A549 treated with RU486 at 1 μM for 4 hours (cell line): ENCODE measurements around the gene OR51F1. TPM values are rescaled to one million over a fixed set of nuclear protein-coding genes. Genes with fewer than 3 reads are reported as not detected.

Experiments used
- total RNA-seq: library from RNA; stranded (reverse); fragments of 200-300 nt; extraction: Qiagen RNA extraction; gene quantifications from 5 replicates; pipeline ENCODE4 v1.2.3, GENCODE V29; 2022; ENCODE audit warnings: low read depth

Gene OR51F1, protein sequence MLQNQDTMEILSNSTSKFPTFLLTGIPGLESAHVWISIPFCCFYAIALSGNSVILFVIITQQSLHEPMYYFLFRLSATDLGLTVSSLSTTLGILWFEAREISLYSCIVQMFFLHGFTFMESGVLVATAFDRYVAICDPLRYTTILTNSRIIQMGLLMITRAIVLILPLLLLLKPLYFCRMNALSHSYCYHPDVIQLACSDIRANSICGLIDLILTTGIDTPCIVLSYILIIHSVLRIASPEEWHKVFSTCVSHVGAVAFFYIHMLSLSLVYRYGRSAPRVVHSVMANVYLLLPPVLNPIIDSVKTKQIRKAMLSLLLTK
- total RNA-seq = not detected in 5 replicates

DNA sequence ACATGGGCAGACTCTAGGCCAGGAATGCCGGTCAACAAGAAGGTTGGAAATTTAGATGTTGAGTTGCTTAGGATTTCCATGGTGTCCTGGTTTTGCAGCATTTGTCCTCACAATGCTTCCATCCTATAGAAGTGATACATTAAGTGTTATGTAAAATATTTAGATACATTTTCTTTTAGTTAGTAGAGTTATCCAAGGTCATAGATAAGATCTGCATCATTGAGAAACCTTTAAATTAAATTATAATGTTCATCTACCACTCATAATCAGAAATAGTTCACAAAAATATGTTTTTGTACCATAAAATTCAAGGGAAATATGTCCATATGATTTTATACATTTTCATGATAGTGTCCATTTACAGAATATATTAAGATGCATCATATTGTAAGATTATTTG, at the start of gene OR51F1:
OR51F1 (minus strand) TSS at position 101 of the 400 bp plus-strand sequence; CDS start at position 101, 0 bp downstream.

DNA sequence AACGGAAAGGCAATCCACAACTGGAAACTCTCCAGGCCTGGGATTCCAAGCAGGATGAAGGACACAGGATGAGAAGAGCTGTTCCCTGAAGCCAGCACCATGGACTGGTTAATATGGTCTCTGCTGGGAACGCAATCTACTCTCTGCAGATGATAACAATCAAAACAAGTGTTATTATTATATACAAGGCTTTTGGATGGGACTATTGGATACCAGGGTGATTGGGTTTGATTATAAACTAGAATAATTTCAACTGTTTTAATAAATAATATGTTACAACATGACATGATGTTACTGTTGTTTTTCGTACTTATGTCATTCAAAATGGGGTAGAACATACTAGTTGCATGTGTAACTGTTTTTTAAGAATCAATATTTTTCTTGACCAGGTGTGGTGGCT, 34.5 kb upstream of the OR51F1 start, which contains the start of gene OR52R1:
OR52R1 (minus strand) TSS at position 101 of the 400 bp plus-strand sequence; CDS start at position 101, 0 bp downstream.

Other genes starting within 250 kb of the OR51F1 start
- not detected in 5 replicates for gene OR52M1, start 224.7 kb downstream of the OR51F1 start, total RNA-seq
- not detected in 5 replicates for gene OR52I2, start 188.2 kb downstream of the OR51F1 start, total RNA-seq
- not detected in 5 replicates for gene OR52I1, start 175.9 kb downstream of the OR51F1 start, total RNA-seq
- 6.9 to 10.7 TPM (median 9.2 TPM) in 5 replicates for gene TRIM68, start 161.7 kb downstream of the OR51F1 start, total RNA-seq
- gene OR51D1, start 132.5 kb downstream of the OR51F1 start, total RNA-seq = not detected in 5 replicates
- gene OR51E1, start 126.0 kb downstream of the OR51F1 start, total RNA-seq = not detected in 5 replicates
- not detected in 5 replicates for gene OR51E2, start 72.1 kb downstream of the OR51F1 start, total RNA-seq
- gene MMP26, start 65.2 kb downstream of the OR51F1 start, total RNA-seq = not detected in 5 replicates
- not detected in 5 replicates for gene OR52R1, start 34.4 kb upstream of the OR51F1 start, total RNA-seq
- gene OR51F2, start 51.4 kb upstream of the OR51F1 start, total RNA-seq = not detected in 5 replicates
- gene OR51S1, start 79.3 kb upstream of the OR51F1 start, total RNA-seq = not detected in 5 replicates
- not detected in 5 replicates for gene OR51T1, start 112.0 kb upstream of the OR51F1 start, total RNA-seq
- not detected in 5 replicates for gene OR51A7, start 133.8 kb upstream of the OR51F1 start, total RNA-seq
- not detected in 5 replicates for gene OR51G2, start 149.4 kb upstream of the OR51F1 start, total RNA-seq
- not detected in 5 replicates for gene OR51G1, start 154.4 kb upstream of the OR51F1 start, total RNA-seq
- not detected in 5 replicates for gene OR51A4, start 177.7 kb upstream of the OR51F1 start, total RNA-seq
- gene OR51A2, start 185.8 kb upstream of the OR51F1 start, total RNA-seq = not detected in 5 replicates
- not detected in 5 replicates for gene OR51L1, start 224.9 kb upstream of the OR51F1 start, total RNA-seq